Measurements from ENCODE around the gene DIAPH2.

DNA sequence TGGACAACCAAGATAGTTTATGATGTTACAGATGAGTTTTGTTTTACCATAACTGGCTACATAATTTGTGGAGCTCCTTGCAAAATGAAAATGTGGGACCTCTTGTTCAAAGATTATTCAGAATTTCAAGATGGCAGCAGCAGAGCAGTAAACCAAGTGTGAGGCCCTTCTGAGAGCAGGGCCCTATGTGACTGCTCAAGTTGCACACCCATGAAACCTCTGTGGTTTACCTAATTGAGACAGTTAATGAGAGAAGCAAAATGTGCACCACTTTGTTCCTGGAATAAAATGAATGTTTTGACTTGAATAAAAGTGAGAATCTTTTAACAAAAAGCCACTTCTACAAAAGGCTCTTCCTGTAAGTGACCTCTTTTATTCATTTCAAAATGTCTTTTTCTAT lies 718.3 kb downstream of the DIAPH2 start:
- TF ChIP-seq, protein P1, sequence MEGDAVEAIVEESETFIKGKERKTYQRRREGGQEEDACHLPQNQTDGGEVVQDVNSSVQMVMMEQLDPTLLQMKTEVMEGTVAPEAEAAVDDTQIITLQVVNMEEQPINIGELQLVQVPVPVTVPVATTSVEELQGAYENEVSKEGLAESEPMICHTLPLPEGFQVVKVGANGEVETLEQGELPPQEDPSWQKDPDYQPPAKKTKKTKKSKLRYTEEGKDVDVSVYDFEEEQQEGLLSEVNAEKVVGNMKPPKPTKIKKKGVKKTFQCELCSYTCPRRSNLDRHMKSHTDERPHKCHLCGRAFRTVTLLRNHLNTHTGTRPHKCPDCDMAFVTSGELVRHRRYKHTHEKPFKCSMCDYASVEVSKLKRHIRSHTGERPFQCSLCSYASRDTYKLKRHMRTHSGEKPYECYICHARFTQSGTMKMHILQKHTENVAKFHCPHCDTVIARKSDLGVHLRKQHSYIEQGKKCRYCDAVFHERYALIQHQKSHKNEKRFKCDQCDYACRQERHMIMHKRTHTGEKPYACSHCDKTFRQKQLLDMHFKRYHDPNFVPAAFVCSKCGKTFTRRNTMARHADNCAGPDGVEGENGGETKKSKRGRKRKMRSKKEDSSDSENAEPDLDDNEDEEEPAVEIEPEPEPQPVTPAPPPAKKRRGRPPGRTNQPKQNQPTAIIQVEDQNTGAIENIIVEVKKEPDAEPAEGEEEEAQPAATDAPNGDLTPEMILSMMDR (IDR thresholded peaks at IDR 0.05; ENCODE audit: low read length) = no peak
- TF ChIP-seq EZH2 (optimal IDR thresholded peaks at IDR 0.05; ENCODE audit: low read depth, low read length) = no peak
- no peak for TF ChIP-seq EZH2phosphoT487 (IDR thresholded peaks at IDR 0.05; ENCODE audit: low read length)
